Peyer's patch (tissue), 4 donors: ENCODE data around the gene APEH.

Experiments used
- POLR2A ChIP-seq, 2 donors: fragments of 450-650 bp; IDR thresholded peaks; one replicate each; pipeline ENCODE4 v1.5.1; 2017; ENCODE audit warnings: antibody characterized with exemption in 2 of 2, mild to moderate bottlenecking in 2 of 2, moderate library complexity in 2 of 2
- TF ChIP-seq, protein P1 (sequence below), 6 experiments: fragments of 450-650 bp in 4 of 6; fragments of 200-600 bp in 2 of 6; sonication (generic) in 1 of 6; IDR thresholded peaks; one replicate each; pipeline ENCODE4 v1.5.1; 2017 to 2019; ENCODE audit warnings: antibody characterized with exemption in 6 of 6, mild to moderate bottlenecking in 3 of 6, moderate library complexity in 1 of 6

DNA sequence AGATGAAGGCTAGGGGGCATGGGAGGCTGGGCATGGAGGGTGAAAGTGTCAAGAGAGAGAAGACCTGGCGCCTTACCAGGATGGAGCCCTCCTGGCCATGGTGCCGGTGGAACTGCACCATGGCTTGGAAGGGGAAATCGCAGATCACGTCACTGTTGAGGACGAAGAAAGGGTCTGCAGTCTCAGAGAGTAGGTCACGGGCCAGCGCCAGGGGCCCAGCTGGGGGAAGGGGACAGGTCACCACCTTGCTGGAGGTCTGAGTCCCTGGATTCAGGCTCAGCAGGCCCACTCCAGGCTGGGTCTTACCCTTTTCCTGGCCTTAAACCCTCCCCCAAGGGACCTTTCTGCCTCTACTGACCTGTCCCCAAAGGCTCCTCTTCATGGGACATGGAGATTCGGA is 48.7 kb downstream of the APEH start:
- TF ChIP-seq, protein P1, sequence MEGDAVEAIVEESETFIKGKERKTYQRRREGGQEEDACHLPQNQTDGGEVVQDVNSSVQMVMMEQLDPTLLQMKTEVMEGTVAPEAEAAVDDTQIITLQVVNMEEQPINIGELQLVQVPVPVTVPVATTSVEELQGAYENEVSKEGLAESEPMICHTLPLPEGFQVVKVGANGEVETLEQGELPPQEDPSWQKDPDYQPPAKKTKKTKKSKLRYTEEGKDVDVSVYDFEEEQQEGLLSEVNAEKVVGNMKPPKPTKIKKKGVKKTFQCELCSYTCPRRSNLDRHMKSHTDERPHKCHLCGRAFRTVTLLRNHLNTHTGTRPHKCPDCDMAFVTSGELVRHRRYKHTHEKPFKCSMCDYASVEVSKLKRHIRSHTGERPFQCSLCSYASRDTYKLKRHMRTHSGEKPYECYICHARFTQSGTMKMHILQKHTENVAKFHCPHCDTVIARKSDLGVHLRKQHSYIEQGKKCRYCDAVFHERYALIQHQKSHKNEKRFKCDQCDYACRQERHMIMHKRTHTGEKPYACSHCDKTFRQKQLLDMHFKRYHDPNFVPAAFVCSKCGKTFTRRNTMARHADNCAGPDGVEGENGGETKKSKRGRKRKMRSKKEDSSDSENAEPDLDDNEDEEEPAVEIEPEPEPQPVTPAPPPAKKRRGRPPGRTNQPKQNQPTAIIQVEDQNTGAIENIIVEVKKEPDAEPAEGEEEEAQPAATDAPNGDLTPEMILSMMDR (IDR thresholded peaks at IDR 0.05), result no peak
- no peak for TF ChIP-seq POLR2A (IDR thresholded peaks at IDR 0.05)
